Measurements from ENCODE around the gene SLC35A5. TPM values are rescaled to one million over a fixed set of nuclear protein-coding genes. Genes with fewer than 3 reads are reported as not detected.

The SLC35A5 gene
- total RNA-seq, 1 donor from 2014 or later, result 26.1 TPM

GRCh38 chr3:112583105-112583504 lies 21.3 kb downstream of the SLC35A5 start:
- no peak for TF ChIP-seq EZH2 (IDR thresholded peaks at IDR 0.05; ENCODE audit: insufficient read depth, low read length)
- no peak for TF ChIP-seq CTCF (IDR thresholded peaks at IDR 0.05; ENCODE audit: insufficient read depth, low read depth, low read length)
- no peak overlapping the region for H3K4me2 ChIP-seq (ENCODE audit: low read length)
- H3K4me1 ChIP-seq (ENCODE audit: insufficient read depth, low read length), result no peaks in the 10 kb centered on the region
- Mint-ChIP-seq H3K27me3 (ENCODE audit: low read depth, unreplicated experiment) (no peaks in the 10 kb centered on the region), H3K4me1 (ENCODE audit: low read depth, unreplicated experiment) (peaks cover 5% of the 10 kb centered on the region), H3K4me3 (ENCODE audit: unreplicated experiment) (no peak overlapping the region), H3K36me3 (ENCODE audit: low read depth, unreplicated experiment) (peaks cover 1% of the 10 kb centered on the region), H3K27ac (ENCODE audit: unreplicated experiment) (no peak overlapping the region), H3K9me3 (ENCODE audit: unreplicated experiment) (no peaks in the 10 kb centered on the region)
- no peak overlapping the region for H2AFZ ChIP-seq (ENCODE audit: low read depth, low read length)
- H3K9me3 ChIP-seq (ENCODE audit: insufficient read depth, low read depth, low read length), result no peaks in the 10 kb centered on the region
- H3K27me3 ChIP-seq (ENCODE audit: insufficient read depth, low read length), result no peaks in the 10 kb centered on the region
- peaks cover 3% of the 10 kb centered on the region for H3K36me3 ChIP-seq (ENCODE audit: insufficient read depth, low read length)
- FAIRE-seq (no peak), DNase-seq (ENCODE audit: low read depth) (no peak)
- no peak overlapping the region for H3K9ac ChIP-seq (ENCODE audit: low read length)
- H3K4me3 ChIP-seq (ENCODE audit: insufficient read depth, low read depth, low read length), result no peak overlapping the region
- H4K20me1 ChIP-seq (ENCODE audit: insufficient read depth, low read length), result no peaks in the 10 kb centered on the region
- no peaks in the 10 kb centered on the region for H3K79me2 ChIP-seq (ENCODE audit: insufficient read depth, low read length)
- no peak overlapping the region for H3K27ac ChIP-seq (ENCODE audit: low read depth, low read length)

GRCh38 chr3:112585782-112586181 lies 23.9 kb downstream of the SLC35A5 start:
- Histone ChIP-seq H3K4me3 (ENCODE audit: insufficient read depth, low read depth, low read length) (no peak overlapping the region), H3K4me2 (ENCODE audit: low read length) (no peak overlapping the region), H3K79me2 (ENCODE audit: insufficient read depth, low read length) (no peaks in the 10 kb centered on the region), H2AFZ (ENCODE audit: low read depth, low read length) (no peak overlapping the region), H3K9ac (ENCODE audit: low read length) (no peak overlapping the region), H3K36me3 (ENCODE audit: insufficient read depth, low read length) (peaks cover 3% of the 10 kb centered on the region), H4K20me1 (ENCODE audit: insufficient read depth, low read length) (no peaks in the 10 kb centered on the region), H3K27ac (ENCODE audit: low read depth, low read length) (no peak overlapping the region), H3K4me1 (ENCODE audit: insufficient read depth, low read length) (no peaks in the 10 kb centered on the region), H3K9me3 (ENCODE audit: insufficient read depth, low read depth, low read length) (no peaks in the 10 kb centered on the region), H3K27me3 (ENCODE audit: insufficient read depth, low read length) (no peaks in the 10 kb centered on the region)
- Mint-ChIP-seq H3K27ac (ENCODE audit: unreplicated experiment) (no peak overlapping the region), H3K36me3 (ENCODE audit: low read depth, unreplicated experiment) (peaks cover 3% of the 10 kb centered on the region), H3K27me3 (ENCODE audit: low read depth, unreplicated experiment) (no peaks in the 10 kb centered on the region), H3K4me3 (ENCODE audit: unreplicated experiment) (no peak overlapping the region), H3K9me3 (ENCODE audit: unreplicated experiment) (no peaks in the 10 kb centered on the region), H3K4me1 (ENCODE audit: low read depth, unreplicated experiment) (peaks cover 5% of the 10 kb centered on the region)
- DNase-seq (ENCODE audit: low read depth) (no peak), FAIRE-seq (peak; percentile 39)
- TF ChIP-seq CTCF (IDR thresholded peaks at IDR 0.05; ENCODE audit: insufficient read depth, low read depth, low read length), result no peak

GRCh38 chr3:112587336-112587735 lies 25.5 kb downstream of the SLC35A5 start:
- Histone ChIP-seq H2AFZ (ENCODE audit: low read depth, low read length) (no peak overlapping the region), H3K27ac (ENCODE audit: low read depth, low read length) (no peak overlapping the region), H3K27me3 (ENCODE audit: insufficient read depth, low read length) (no peaks in the 10 kb centered on the region), H4K20me1 (ENCODE audit: insufficient read depth, low read length) (no peaks in the 10 kb centered on the region), H3K36me3 (ENCODE audit: insufficient read depth, low read length) (peaks cover 3% of the 10 kb centered on the region), H3K4me3 (ENCODE audit: insufficient read depth, low read depth, low read length) (no peak overlapping the region), H3K4me2 (ENCODE audit: low read length) (no peak overlapping the region), H3K4me1 (ENCODE audit: insufficient read depth, low read length) (no peaks in the 10 kb centered on the region), H3K9me3 (ENCODE audit: insufficient read depth, low read depth, low read length) (no peaks in the 10 kb centered on the region), H3K9ac (ENCODE audit: low read length) (no peak overlapping the region), H3K79me2 (ENCODE audit: insufficient read depth, low read length) (no peaks in the 10 kb centered on the region)
- TF ChIP-seq EZH2 (IDR thresholded peaks at IDR 0.05; ENCODE audit: insufficient read depth, low read length) (no peak), CTCF (IDR thresholded peaks at IDR 0.05; ENCODE audit: insufficient read depth, low read depth, low read length) (no peak)
- Mint-ChIP-seq H3K4me1 (ENCODE audit: low read depth, unreplicated experiment) (peaks cover 5% of the 10 kb centered on the region), H3K27me3 (ENCODE audit: low read depth, unreplicated experiment) (no peaks in the 10 kb centered on the region), H3K4me3 (ENCODE audit: unreplicated experiment) (no peak overlapping the region), H3K27ac (ENCODE audit: unreplicated experiment) (no peak overlapping the region), H3K36me3 (ENCODE audit: low read depth, unreplicated experiment) (peaks cover 3% of the 10 kb centered on the region), H3K9me3 (ENCODE audit: unreplicated experiment) (no peaks in the 10 kb centered on the region)
- DNase-seq (ENCODE audit: low read depth), result no peak
- no peak for FAIRE-seq

Data from astrocyte (in vitro differentiated cells and primary cell).